Measurements from ENCODE around the gene CRYGB. TPM values are rescaled to one million over a fixed set of nuclear protein-coding genes. Genes with fewer than 3 reads are reported as not detected.
A peak's percentile ranks its signal among the peaks of the same experiment; 100 is the strongest.

The CRYGB gene
- total RNA-seq, 6 experiments from 2014 or later, result not detected

- TF ChIP-seq POLR2A (IDR thresholded peaks at IDR 0.05) (no peak), CTCF (IDR thresholded peaks at IDR 0.05) (no peak)
- Histone ChIP-seq H3K27ac (peak overlapping the region in 2 of 3 donors; percentile 24 to 71), H3K4me1 (peaks cover 0 to 11% (median 3%) of the 10 kb centered on the region in 4 donors), H3K27me3 (no peaks in the 10 kb centered on the region), H3K9me3 (no peaks in the 10 kb centered on the region), H3K36me3 (no peaks in the 10 kb centered on the region), H3K4me3 (no peak overlapping the region)
- no peak for DNase-seq
- ATAC-seq, result peak; percentile 39 to 49 (median 40)
- intact Hi-C loops (cut with DNase I), result no loop called here
- 44% methylated on average over 7 of the region's 7 CpGs for WGBS (ENCODE audit: insufficient coverage, low coverage, low lambda C conversion rate, missing lambda C conversion rate)
Observed at GRCh38 chr2:208183526-208183925, 37.6 kb upstream of the CRYGB start.

DNA sequence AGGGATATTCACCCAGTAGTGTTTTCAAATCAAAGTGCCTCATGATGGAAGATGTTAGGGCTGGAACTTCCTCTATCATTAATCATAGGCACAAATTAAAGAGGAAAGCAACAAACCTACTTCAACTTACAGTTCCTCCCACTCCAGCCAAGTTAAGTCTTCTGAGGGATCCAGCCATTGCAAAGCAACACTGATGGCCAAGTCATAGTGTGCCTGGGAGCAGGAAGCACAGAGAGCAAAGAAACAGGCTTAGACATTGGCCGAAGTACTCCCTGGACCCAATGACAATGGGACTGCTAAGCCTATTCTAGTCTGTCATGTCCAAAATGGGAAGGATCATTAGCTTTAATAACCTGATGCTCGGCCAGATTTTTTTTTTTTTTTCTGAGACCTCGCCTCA lies 36.9 kb upstream of the CRYGB start:
- H3K27ac ChIP-seq, result no peak overlapping the region
- 79% methylated on average over 3 of the region's 3 CpGs for WGBS (ENCODE audit: insufficient coverage, low coverage, low lambda C conversion rate, missing lambda C conversion rate)
- no peak overlapping the region for H3K4me3 ChIP-seq
- no peaks in the 10 kb centered on the region for H3K36me3 ChIP-seq
- ATAC-seq (no peak), DNase-seq (no peak)
- H3K4me1 ChIP-seq, result peaks cover 0 to 11% (median 3%) of the 10 kb centered on the region in 4 donors
- TF ChIP-seq CTCF (IDR thresholded peaks at IDR 0.05), result no peak
- intact Hi-C loops (cut with DNase I), result no loop called here
- H3K9me3 ChIP-seq, result no peaks in the 10 kb centered on the region
- H3K27me3 ChIP-seq, result no peaks in the 10 kb centered on the region

GRCh38 chr2:208179028-208179609 lies 33.2 kb upstream of the CRYGB start:
- DNase-seq, result no peak
- Histone ChIP-seq H3K27ac (no peak overlapping the region), H3K4me1 (peaks cover 0 to 18% (median 3%) of the 10 kb centered on the region in 4 donors)

DNA sequence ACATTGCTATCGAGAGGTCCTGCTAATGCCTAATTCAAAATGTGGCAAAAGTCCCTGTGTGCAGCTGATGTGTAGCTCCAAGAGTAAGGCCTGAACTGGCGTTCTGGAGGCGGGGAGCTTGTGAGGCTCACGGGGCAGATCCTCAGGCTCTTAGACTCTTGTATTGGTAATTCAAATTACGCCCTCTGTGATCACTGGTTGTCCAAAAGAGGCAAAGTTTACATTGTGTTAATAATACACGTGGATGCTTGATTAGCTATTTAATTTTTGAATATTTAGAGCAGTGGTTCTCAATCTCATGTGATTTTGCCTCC lies 29.8 kb upstream of the CRYGB start:
- 48% methylated on average over 6 of the region's 6 CpGs for WGBS (ENCODE audit: insufficient coverage, low coverage, low lambda C conversion rate, missing lambda C conversion rate)
- Histone ChIP-seq H3K4me1 (peaks cover 0 to 10% (median 0%) of the 10 kb centered on the region in 4 donors), H3K36me3 (no peaks in the 10 kb centered on the region), H3K27ac (no peak overlapping the region), H3K27me3 (no peaks in the 10 kb centered on the region), H3K9me3 (no peaks in the 10 kb centered on the region), H3K4me3 (no peak overlapping the region)
- TF ChIP-seq CTCF (IDR thresholded peaks at IDR 0.05) (no peak), POLR2A (IDR thresholded peaks at IDR 0.05) (no peak)
- intact Hi-C loops (cut with DNase I), result loop anchor here in 1 of 2 donors (10.0 kb wide), 1 partner anchor 79 kb away; the partner anchor contains the start of gene IDH1
- DNase-seq (peak in 2 of 3 donors; percentile 58 to 60), ATAC-seq (peak; percentile 37 to 68 (median 54))

More at GRCh38 chr2:208179028-208179609, 33.2 kb upstream of the CRYGB start:
- ATAC-seq, result no peak
- no peaks in the 10 kb centered on the region for H3K36me3 ChIP-seq
- no peaks in the 10 kb centered on the region for H3K9me3 ChIP-seq
- 82% methylated on average over 1 of the region's 4 CpGs for WGBS (ENCODE audit: insufficient coverage, low coverage, low lambda C conversion rate, missing lambda C conversion rate)
- no peak overlapping the region for H3K4me3 ChIP-seq
- TF ChIP-seq CTCF (IDR thresholded peaks at IDR 0.05), result no peak
- TF ChIP-seq POLR2A (IDR thresholded peaks at IDR 0.05), result no peak
- intact Hi-C loops (cut with DNase I), result loop anchor here in 1 of 2 donors (10.0 kb wide), 1 partner anchor 76 kb away; the partner anchor contains the start of gene IDH1
- H3K27me3 ChIP-seq, result no peaks in the 10 kb centered on the region

Data from right lobe of liver (tissue), 6 donors.